HG03108 (cell line): Measurements from ENCODE around the gene ZC3H7A.
"Not testable (repeated sequence)": the region's sequence is repeated elsewhere in the genome, so short reads cannot be mapped to it uniquely, and the experiment has no call there.

ENCODE experiments used
- ATAC-seq: cut with Tn5 transposase; IDR thresholded peaks from one replicate; pipeline ENCODE4 v1.9.1; 2021; ENCODE audit warnings: moderate library complexity; ENCODE audit not compliant: unreplicated experiment

The ZC3H7A gene

GRCh38 chr16:11797166-11797956 lies at the start of gene ZC3H7A:
TSS of gene ZC3H7A (minus strand) at chr16:11797258. CDS start at chr16:11782354, 14,904 bp downstream.
- ATAC-seq: peak; percentile 84

- ATAC-seq: no peak
Measured at GRCh38 chr16:11844499-11844898, 47.4 kb upstream of the ZC3H7A start.

- ATAC-seq: no peak
Measured at GRCh38 chr16:11843861-11844260, 46.8 kb upstream of the ZC3H7A start.

GRCh38 chr16:11843206-11843605 lies 46.1 kb upstream of the ZC3H7A start:
- no peak for ATAC-seq

GRCh38 chr16:11841026-11841425 lies 44.0 kb upstream of the ZC3H7A start:
- no peak for ATAC-seq

- no peak for ATAC-seq
Measured at GRCh38 chr16:11836650-11837244, 39.7 kb upstream of the ZC3H7A start.

- no peak for ATAC-seq
Measured at GRCh38 chr16:11835891-11836649, 39.0 kb upstream of the ZC3H7A start.

GRCh38 chr16:11835309-11835708 lies 38.3 kb upstream of the ZC3H7A start:
- no peak for ATAC-seq

GRCh38 chr16:11833951-11834695 lies 37.1 kb upstream of the ZC3H7A start:
- no peak for ATAC-seq

- no peak for ATAC-seq
Measured at GRCh38 chr16:11828696-11829095, 31.6 kb upstream of the ZC3H7A start.

- ATAC-seq: not testable (repeated sequence)
Measured at GRCh38 chr16:11825520-11826165, 28.6 kb upstream of the ZC3H7A start.

- no peak for ATAC-seq
Measured at GRCh38 chr16:11824362-11824761, 27.3 kb upstream of the ZC3H7A start.

- ATAC-seq: not testable (repeated sequence)
Measured at GRCh38 chr16:11823645-11824044, 26.6 kb upstream of the ZC3H7A start.

GRCh38 chr16:11819798-11820197 lies 22.7 kb upstream of the ZC3H7A start:
- ATAC-seq: no peak

- not testable (repeated sequence) for ATAC-seq
Measured at GRCh38 chr16:11818970-11819369, 21.9 kb upstream of the ZC3H7A start.

- no peak for ATAC-seq
Measured at GRCh38 chr16:11816123-11816522, 19.1 kb upstream of the ZC3H7A start.

- ATAC-seq: not testable (repeated sequence)
Measured at GRCh38 chr16:11814800-11815199, 17.7 kb upstream of the ZC3H7A start.

- ATAC-seq: no peak
Measured at GRCh38 chr16:11806721-11807120, 9.7 kb upstream of the ZC3H7A start.

GRCh38 chr16:11805556-11805955 lies 8.5 kb upstream of the ZC3H7A start:
- ATAC-seq: no peak

GRCh38 chr16:11801481-11802021 lies 4.5 kb upstream of the ZC3H7A start:
- ATAC-seq: no peak
